Endothelial cell of umbilical vein (primary cell): ENCODE measurements around the gene DLL4. TPM values are rescaled to one million over a fixed set of nuclear protein-coding genes. Genes with fewer than 3 reads are reported as not detected.

ENCODE experiments used
- BruUV-seq: library from RNA; stranded (reverse); fragments of 400-500 nt; replicated peaks from 2 replicates; lab custom pipeline; 2021; lab: Mats Ljungman, UMichigan
- CTCF ChIA-PET: fragments of 300-600, 350-600 bp; sonication (Branson Sonifier 250); formaldehyde crosslinking; loops from one replicate; lab custom pipeline; 2021; ENCODE audit warnings: antibody characterized with exemption, inconsistent platforms; lab: Charles Lee
- POLR2A ChIA-PET: fragments of 300-600, 350-600 bp; sonication (Branson Sonifier 250); formaldehyde crosslinking; loops from one replicate; lab custom pipeline; 2021; ENCODE audit warnings: antibody characterized with exemption, inconsistent platforms; lab: Charles Lee
- DNase-seq: peaks from one replicate; pipeline ENCODE4 v3.0.0-alpha.2; 2011; ENCODE audit warnings: low read depth, low spot score
- FAIRE-seq: peaks from 2 replicates; lab custom pipeline; 2011; peaks lifted over from hg19 to GRCh38; lab: Jason Lieb, UNC
- H2AFZ ChIP-seq: 2 replicates; pipeline ENCODE4 v1.6.0; 2012; ENCODE audit warnings: low read depth, low read length, control low read depth, inconsistent platforms
- H3K27ac ChIP-seq: 2 replicates; pipeline ENCODE4 v1.5.1; 2011; ENCODE audit warnings: low read depth, mild to moderate bottlenecking, control low read depth, low read length, moderate library complexity; ENCODE audit not compliant: insufficient read depth
- H3K27me3 ChIP-seq, 2 experiments: 2 replicates each; pipeline versions ENCODE4 v1.6.0 to v1.6.1; 2011; ENCODE audit warnings: low read length in 2 of 2, mixed read lengths in 1 of 2; ENCODE audit not compliant: control insufficient read depth in 2 of 2, insufficient read depth in 2 of 2
- H3K36me3 ChIP-seq, 2 experiments: 2 replicates in 1 of 2; 3 replicates in 1 of 2; pipeline ENCODE4 v1.5.1; 2011; ENCODE audit warnings: low read length in 2 of 2, mild to moderate bottlenecking in 1 of 2, moderate library complexity in 1 of 2; ENCODE audit not compliant: control insufficient read depth in 2 of 2, insufficient read depth in 2 of 2; ENCODE audit errors: extremely low read depth in 1 of 2
- H3K4me1 ChIP-seq: 3 replicates; pipeline ENCODE4 v1.5.1; 2011; ENCODE audit warnings: mild to moderate bottlenecking, low read length; ENCODE audit not compliant: control insufficient read depth, insufficient read depth; ENCODE audit errors: extremely low read depth
- H3K4me2 ChIP-seq: 2 replicates; pipeline ENCODE4 v1.6.1; 2011; ENCODE audit warnings: low read length, control low read depth, mixed read lengths; ENCODE audit not compliant: insufficient read depth
- H3K4me3 ChIP-seq, 3 experiments: fragments of 200-600 bp in 1 of 3; sonication (generic), shearing (Covaris generic) in 1 of 3; replicated peaks in 1 of 3; 2 replicates each; pipeline ENCODE4 v1.5.1; 2011 to 2016; ENCODE audit warnings: control low read depth in 3 of 3, low read length in 3 of 3, mild to moderate bottlenecking in 2 of 3, inconsistent platforms in 1 of 3, low read depth in 1 of 3, moderate library complexity in 1 of 3; ENCODE audit not compliant: insufficient read depth in 1 of 3
- H3K79me2 ChIP-seq: 2 replicates; pipeline ENCODE4 v1.6.0; 2012; ENCODE audit warnings: low read length, inconsistent platforms; ENCODE audit not compliant: control insufficient read depth, insufficient read depth
- H3K9ac ChIP-seq: replicated peaks from 2 replicates; pipeline ENCODE3; 2011; ENCODE audit warnings: low read length, control low read depth; ENCODE audit not compliant: insufficient read depth; ENCODE audit errors: extremely low read depth
- H3K9me1 ChIP-seq: replicated peaks from 3 replicates; pipeline ENCODE4 v1.6.0; 2011; ENCODE audit warnings: mild to moderate bottlenecking, low read length; ENCODE audit not compliant: control insufficient read depth, insufficient read depth; ENCODE audit errors: extremely low read depth
- H3K9me3 ChIP-seq: replicated peaks from 2 replicates; pipeline ENCODE4 v1.5.1; 2012; ENCODE audit warnings: low read length, inconsistent platforms; ENCODE audit not compliant: control insufficient read depth, insufficient read depth
- H4K20me1 ChIP-seq: replicated peaks from 2 replicates; pipeline ENCODE3; 2011; ENCODE audit warnings: mild to moderate bottlenecking, low read length; ENCODE audit not compliant: control insufficient read depth, insufficient read depth; ENCODE audit errors: extremely low read depth
- EZH2 ChIP-seq: IDR thresholded peaks from 2 replicates; pipeline ENCODE4 v1.6.1; 2012; ENCODE audit warnings: borderline replicate concordance, low read depth, mild to moderate bottlenecking, moderate library complexity, low read length, inconsistent platforms; ENCODE audit not compliant: severe bottlenecking
- FOS ChIP-seq: IDR thresholded peaks from 2 replicates; pipeline ENCODE4 v1.6.1; 2011; ENCODE audit warnings: mild to moderate bottlenecking, low read length, moderate library complexity, borderline replicate concordance; ENCODE audit not compliant: insufficient read depth
- GATA2 ChIP-seq: IDR thresholded peaks from 2 replicates; pipeline ENCODE4 v1.7.0; 2011; ENCODE audit warnings: low read depth, mild to moderate bottlenecking, moderate library complexity, mixed read lengths, low read length; ENCODE audit not compliant: insufficient read length, insufficient read depth
- JUN ChIP-seq: IDR thresholded peaks from 2 replicates; pipeline ENCODE4 v1.6.1; 2011; ENCODE audit warnings: borderline replicate concordance, low read depth; ENCODE audit not compliant: insufficient read length, insufficient read depth
- MYC ChIP-seq: IDR thresholded peaks from one replicate; pipeline ENCODE4 v1.6.1; 2011; ENCODE audit warnings: mild to moderate bottlenecking, low read depth, low read length
- POLR2A ChIP-seq: IDR thresholded peaks from 2 replicates; pipeline ENCODE4 v1.6.1; 2012; ENCODE audit warnings: low read depth, mild to moderate bottlenecking, control low read depth, low read length
- POLR2AphosphoS5 ChIP-seq: IDR thresholded peaks from 2 replicates; pipeline ENCODE4 v1.6.1; 2012; ENCODE audit warnings: low read depth, mild to moderate bottlenecking, control low read depth, low read length, moderate library complexity; ENCODE audit not compliant: insufficient read depth
- dilution Hi-C: fragments of 300-500 bp; cut with MboI; formaldehyde crosslinking; loops from one replicate; pipeline ENCODE4 v1.15.0; 2019; ENCODE audit warnings: low sequenced_read_pairs; ENCODE audit not compliant: extremely low pct_ligation_motif_present
- intact Hi-C: fragments of 100-400 bp; cut with micrococcal nuclease; formaldehyde crosslinking; loops from one replicate; pipeline ENCODE4 v1.10.0; 2022
- polyA plus RNA-seq, 4 experiments: library from polyadenylated mRNA; depleted of rRNA in 3 of 4; stranded (reverse) in 3 of 4; unstranded in 1 of 4; fragments of >200 nt; gene quantifications; 2 replicates each; pipeline versions ENCODE4 v1.2.1 to v1.2.3, GENCODE V29; 2011 to 2012; ENCODE audit warnings: missing spikeins in 1 of 4
- total RNA-seq: library from RNA; stranded (reverse); gene quantifications from 2 replicates; pipeline ENCODE4 v1.2.3, GENCODE V29; 2021
- TF ChIP-seq, protein P1 (sequence below), 2 donors: IDR thresholded peaks; 1 replicate in 1 of 2; 2 replicates in 1 of 2; pipeline ENCODE4 v1.5.1; 2011; ENCODE audit warnings: low read length in 2 of 2, mild to moderate bottlenecking in 2 of 2, moderate library complexity in 2 of 2, control low read depth in 1 of 2, inconsistent platforms in 1 of 2, low read depth in 1 of 2; ENCODE audit not compliant: insufficient read depth in 1 of 2; ENCODE audit errors: extremely low read depth in 1 of 2
- TF ChIP-seq, protein P2 (sequence below): IDR thresholded peaks from 2 replicates; pipeline ENCODE4 v1.6.1; 2011; ENCODE audit not compliant: insufficient read depth, insufficient read length

Gene DLL4
- total and polyA plus RNA-seq, 2 donors (not counting 3 experiments of a cell fraction or from before 2014, with no cell fraction given): 55.2 to 57.8 TPM

DNA sequence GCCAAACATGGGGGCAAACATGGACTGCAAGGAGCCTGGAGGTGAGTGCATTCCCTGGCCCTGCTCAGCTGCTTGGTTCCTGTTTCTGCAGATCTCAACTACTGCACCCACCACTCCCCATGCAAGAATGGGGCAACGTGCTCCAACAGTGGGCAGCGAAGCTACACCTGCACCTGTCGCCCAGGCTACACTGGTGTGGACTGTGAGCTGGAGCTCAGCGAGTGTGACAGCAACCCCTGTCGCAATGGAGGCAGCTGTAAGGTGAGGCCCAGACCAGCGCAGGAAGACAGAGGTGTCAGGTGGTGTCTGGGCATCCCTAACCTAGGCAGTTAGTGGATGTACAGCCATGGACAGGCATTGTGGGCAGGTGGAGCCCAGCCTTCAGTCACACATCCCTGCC is 5.3 kb downstream of the DLL4 start:
- ChIA-PET POLR2A (interaction anchor here (0.7 kb wide), 1 partner anchor 50 kb away, joined by 3 read pairs; no protein-coding TSS in a partner anchor), CTCF (interaction anchor here (1.3 to 1.9 kb wide), 4 partner anchors 19 to 85 kb away, joined by 3 to 6 read pairs (median 4); no protein-coding TSS in a partner anchor)
- no peaks in the 10 kb centered on the region for H4K20me1 ChIP-seq
- H3K9me3 ChIP-seq: no peaks in the 10 kb centered on the region
- no peaks in the 10 kb centered on the region for H3K9me1 ChIP-seq
- intact Hi-C loops (no loop called here), dilution Hi-C loops (no loop called here)
- H3K4me3 ChIP-seq: no peak overlapping the region
- no peak overlapping the region for H3K27ac ChIP-seq
- DNase-seq: no peak
- H3K9ac ChIP-seq: no peak overlapping the region
- no TSS peak for BruUV-seq
- no peak for FAIRE-seq
- TF ChIP-seq GATA2 (no peak), FOS (no peak), MYC (no peak), JUN (no peak), EZH2 (no peak), POLR2AphosphoS5 (no peak), POLR2A (no peak)
- TF ChIP-seq, protein P1, sequence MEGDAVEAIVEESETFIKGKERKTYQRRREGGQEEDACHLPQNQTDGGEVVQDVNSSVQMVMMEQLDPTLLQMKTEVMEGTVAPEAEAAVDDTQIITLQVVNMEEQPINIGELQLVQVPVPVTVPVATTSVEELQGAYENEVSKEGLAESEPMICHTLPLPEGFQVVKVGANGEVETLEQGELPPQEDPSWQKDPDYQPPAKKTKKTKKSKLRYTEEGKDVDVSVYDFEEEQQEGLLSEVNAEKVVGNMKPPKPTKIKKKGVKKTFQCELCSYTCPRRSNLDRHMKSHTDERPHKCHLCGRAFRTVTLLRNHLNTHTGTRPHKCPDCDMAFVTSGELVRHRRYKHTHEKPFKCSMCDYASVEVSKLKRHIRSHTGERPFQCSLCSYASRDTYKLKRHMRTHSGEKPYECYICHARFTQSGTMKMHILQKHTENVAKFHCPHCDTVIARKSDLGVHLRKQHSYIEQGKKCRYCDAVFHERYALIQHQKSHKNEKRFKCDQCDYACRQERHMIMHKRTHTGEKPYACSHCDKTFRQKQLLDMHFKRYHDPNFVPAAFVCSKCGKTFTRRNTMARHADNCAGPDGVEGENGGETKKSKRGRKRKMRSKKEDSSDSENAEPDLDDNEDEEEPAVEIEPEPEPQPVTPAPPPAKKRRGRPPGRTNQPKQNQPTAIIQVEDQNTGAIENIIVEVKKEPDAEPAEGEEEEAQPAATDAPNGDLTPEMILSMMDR (IDR thresholded peaks at IDR 0.05; ENCODE audit: extremely low read depth in 1 of 2, insufficient read depth in 1 of 2, low read depth in 1 of 2, low read length in 2 of 2): no peak
- TF ChIP-seq, protein P2, sequence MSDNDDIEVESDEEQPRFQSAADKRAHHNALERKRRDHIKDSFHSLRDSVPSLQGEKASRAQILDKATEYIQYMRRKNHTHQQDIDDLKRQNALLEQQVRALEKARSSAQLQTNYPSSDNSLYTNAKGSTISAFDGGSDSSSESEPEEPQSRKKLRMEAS: no peak
- peaks cover 0 to 52% of the 10 kb centered on the region in 2 experiments for H3K36me3 ChIP-seq
- no peak overlapping the region for H3K4me2 ChIP-seq
- no peak overlapping the region for H2AFZ ChIP-seq
- H3K27me3 ChIP-seq: no peaks in the 10 kb centered on the region
- peaks cover 12% of the 10 kb centered on the region for H3K4me1 ChIP-seq
- H3K79me2 ChIP-seq: no peaks in the 10 kb centered on the region
